ENCODE measurements around the gene ERVMER34-1. TPM values are rescaled to one million over a fixed set of nuclear protein-coding genes. Genes with fewer than 3 reads are reported as not detected.

ERVMER34-1 gene, protein sequence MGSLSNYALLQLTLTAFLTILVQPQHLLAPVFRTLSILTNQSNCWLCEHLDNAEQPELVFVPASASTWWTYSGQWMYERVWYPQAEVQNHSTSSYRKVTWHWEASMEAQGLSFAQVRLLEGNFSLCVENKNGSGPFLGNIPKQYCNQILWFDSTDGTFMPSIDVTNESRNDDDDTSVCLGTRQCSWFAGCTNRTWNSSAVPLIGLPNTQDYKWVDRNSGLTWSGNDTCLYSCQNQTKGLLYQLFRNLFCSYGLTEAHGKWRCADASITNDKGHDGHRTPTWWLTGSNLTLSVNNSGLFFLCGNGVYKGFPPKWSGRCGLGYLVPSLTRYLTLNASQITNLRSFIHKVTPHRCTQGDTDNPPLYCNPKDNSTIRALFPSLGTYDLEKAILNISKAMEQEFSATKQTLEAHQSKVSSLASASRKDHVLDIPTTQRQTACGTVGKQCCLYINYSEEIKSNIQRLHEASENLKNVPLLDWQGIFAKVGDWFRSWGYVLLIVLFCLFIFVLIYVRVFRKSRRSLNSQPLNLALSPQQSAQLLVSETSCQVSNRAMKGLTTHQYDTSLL
- total RNA-seq, result 2.2 and 3.2 TPM in 2 replicates
- long read RNA-seq, partial matches to known transcripts, result 2 of 6 reads
- long read RNA-seq, other reads (novel, unspliced or antisense), result 1 of 6 reads

DNA sequence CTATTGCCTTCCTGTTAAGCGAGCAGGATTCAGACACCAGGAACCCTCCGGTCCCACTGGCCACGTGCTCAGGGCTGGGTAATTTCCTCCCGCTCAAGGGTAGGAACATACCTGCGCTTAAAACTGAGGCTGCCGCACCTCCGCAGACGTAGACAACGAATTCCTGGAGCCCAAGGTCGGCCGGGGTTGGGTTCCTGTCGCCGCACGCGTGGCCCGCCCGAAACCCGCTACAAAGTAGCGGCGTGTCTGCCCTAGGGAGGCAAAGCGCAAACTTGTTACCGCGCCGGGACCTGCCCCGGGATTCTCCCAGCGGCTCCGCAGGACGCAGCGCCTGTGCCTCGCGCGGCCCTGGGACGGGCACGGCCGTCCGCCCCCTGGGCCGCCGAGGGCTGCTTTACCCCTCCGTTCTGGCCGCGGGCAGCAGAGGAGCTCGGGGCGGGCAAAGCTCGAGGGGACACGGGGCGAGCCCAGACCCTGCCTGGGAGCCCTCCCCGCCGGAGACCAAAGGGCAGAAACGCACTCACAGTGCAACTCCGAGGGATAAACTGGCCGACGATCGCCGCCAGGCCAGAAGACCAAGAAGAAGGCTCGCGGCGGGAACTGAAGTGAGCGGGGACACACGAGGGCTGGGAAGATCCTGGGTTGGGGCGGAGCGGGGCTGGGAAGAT lies at the start of gene ERVMER34-1:
TSS of gene ERVMER34-1 (minus strand) at position 607 of the 668 bp plus-strand sequence. CDS start 5,905 bp downstream, outside the sequence.
- H3K36me3 Mint-ChIP-seq (ENCODE audit: insufficient read depth), result peaks cover 1% of the 10 kb centered on the region
- peaks cover 31% of the 10 kb centered on the region for H3K27me3 Mint-ChIP-seq
- peak within 1 kb of the TSS; percentile 75 for H3K4me3 Mint-ChIP-seq (ENCODE audit: low read depth)
- no peaks in the 10 kb centered on the region for H3K9me3 Mint-ChIP-seq (ENCODE audit: low read depth)
- peaks cover 5% of the 10 kb centered on the region for H3K4me1 Mint-ChIP-seq (ENCODE audit: low read depth)
- TF ChIP-seq, protein P1, sequence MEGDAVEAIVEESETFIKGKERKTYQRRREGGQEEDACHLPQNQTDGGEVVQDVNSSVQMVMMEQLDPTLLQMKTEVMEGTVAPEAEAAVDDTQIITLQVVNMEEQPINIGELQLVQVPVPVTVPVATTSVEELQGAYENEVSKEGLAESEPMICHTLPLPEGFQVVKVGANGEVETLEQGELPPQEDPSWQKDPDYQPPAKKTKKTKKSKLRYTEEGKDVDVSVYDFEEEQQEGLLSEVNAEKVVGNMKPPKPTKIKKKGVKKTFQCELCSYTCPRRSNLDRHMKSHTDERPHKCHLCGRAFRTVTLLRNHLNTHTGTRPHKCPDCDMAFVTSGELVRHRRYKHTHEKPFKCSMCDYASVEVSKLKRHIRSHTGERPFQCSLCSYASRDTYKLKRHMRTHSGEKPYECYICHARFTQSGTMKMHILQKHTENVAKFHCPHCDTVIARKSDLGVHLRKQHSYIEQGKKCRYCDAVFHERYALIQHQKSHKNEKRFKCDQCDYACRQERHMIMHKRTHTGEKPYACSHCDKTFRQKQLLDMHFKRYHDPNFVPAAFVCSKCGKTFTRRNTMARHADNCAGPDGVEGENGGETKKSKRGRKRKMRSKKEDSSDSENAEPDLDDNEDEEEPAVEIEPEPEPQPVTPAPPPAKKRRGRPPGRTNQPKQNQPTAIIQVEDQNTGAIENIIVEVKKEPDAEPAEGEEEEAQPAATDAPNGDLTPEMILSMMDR (IDR thresholded peaks at IDR 0.05; ENCODE audit: unreplicated experiment), result no peak
- peak; percentile 17 for DNase-seq (ENCODE audit: low spot score, unreplicated experiment)
- H3K27ac Mint-ChIP-seq, result peak within 1 kb of the TSS; percentile 73

DNA sequence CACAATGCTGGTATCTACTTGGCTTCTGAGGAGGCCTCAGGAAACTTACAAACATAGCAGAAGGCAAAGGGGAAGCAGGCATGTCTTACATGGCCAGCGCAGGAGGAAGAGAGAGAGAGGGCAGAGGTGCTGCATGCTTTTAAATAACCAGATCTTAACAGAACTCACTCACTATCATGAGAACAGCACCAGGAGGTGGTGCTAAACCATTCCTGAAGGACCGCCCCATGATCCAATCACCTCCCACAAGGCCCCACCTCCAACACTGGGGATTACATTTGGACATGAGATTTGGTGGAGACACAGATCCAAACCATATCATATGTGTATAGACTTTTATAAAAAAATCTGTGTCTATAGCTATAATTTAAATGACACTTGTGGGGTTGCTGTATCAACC lies 48.6 kb upstream of the ERVMER34-1 start:
- TF ChIP-seq, protein P1 (IDR thresholded peaks at IDR 0.05; ENCODE audit: unreplicated experiment), result no peak
- Mint-ChIP-seq H3K9me3 (ENCODE audit: low read depth) (peaks cover 12% of the 10 kb centered on the region), H3K4me3 (ENCODE audit: low read depth) (no peak overlapping the region)

DNA sequence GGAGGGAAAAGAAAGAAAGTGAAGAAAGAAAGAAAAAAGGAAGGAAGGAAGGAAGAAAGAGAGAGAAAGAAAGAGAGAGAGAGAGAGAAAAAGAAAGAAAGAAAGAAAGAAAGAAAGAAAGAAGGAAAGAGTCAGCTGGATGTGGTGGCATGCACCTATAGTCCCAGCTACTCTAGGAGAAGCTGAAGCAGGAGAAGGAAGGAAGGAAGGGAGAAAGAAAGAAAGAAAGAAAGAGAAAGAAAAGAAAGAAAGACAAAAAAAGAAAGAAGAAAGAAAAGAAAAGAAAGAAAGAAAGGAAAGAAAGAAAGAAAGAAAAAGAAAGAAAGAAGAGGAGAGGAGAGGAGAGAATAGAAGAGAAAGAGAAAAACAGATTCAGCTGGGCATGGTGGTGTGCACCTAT lies 44.3 kb upstream of the ERVMER34-1 start:
- no peak for DNase-seq (ENCODE audit: low spot score, unreplicated experiment)
- Mint-ChIP-seq H3K27ac (no peak overlapping the region), H3K27me3 (no peaks in the 10 kb centered on the region), H3K4me3 (ENCODE audit: low read depth) (no peak overlapping the region), H3K9me3 (ENCODE audit: low read depth) (peaks cover 4% of the 10 kb centered on the region), H3K36me3 (ENCODE audit: insufficient read depth) (peaks cover 1% of the 10 kb centered on the region), H3K4me1 (ENCODE audit: low read depth) (no peaks in the 10 kb centered on the region)
- TF ChIP-seq, protein P1 (IDR thresholded peaks at IDR 0.05; ENCODE audit: unreplicated experiment), result no peak

More for the DNA sequence above, 48.6 kb upstream of the ERVMER34-1 start:
- Mint-ChIP-seq H3K4me1 (ENCODE audit: low read depth) (no peaks in the 10 kb centered on the region), H3K36me3 (ENCODE audit: insufficient read depth) (peaks cover 1% of the 10 kb centered on the region), H3K27me3 (no peaks in the 10 kb centered on the region), H3K27ac (no peak overlapping the region)
- no peak for DNase-seq (ENCODE audit: low spot score, unreplicated experiment)

DNA sequence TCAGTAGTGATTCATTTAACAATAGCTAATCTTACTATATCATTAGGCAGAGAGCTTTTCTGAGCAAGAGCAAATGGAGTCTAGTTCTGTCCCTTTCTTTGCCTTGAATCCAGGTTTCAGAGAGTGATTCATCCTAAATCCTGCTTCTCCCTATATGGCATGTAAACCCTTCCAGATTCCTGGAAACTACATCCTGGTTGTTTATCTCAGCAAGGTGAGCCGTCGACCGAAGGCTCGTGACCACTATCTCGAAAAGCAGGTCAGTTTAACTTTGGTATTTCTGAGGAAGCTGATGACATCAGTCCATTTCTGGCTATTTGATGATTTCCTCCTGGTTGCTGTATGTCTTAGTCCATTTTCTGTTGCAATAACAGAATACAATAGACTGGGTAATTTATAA lies 40.7 kb upstream of the ERVMER34-1 start:
- Mint-ChIP-seq H3K4me1 (ENCODE audit: low read depth) (no peaks in the 10 kb centered on the region), H3K27ac (no peak overlapping the region), H3K27me3 (no peaks in the 10 kb centered on the region), H3K4me3 (ENCODE audit: low read depth) (no peak overlapping the region), H3K9me3 (ENCODE audit: low read depth) (no peaks in the 10 kb centered on the region), H3K36me3 (ENCODE audit: insufficient read depth) (no peaks in the 10 kb centered on the region)
- TF ChIP-seq, protein P1 (IDR thresholded peaks at IDR 0.05; ENCODE audit: unreplicated experiment), result no peak
- DNase-seq (ENCODE audit: low spot score, unreplicated experiment), result no peak

DNA sequence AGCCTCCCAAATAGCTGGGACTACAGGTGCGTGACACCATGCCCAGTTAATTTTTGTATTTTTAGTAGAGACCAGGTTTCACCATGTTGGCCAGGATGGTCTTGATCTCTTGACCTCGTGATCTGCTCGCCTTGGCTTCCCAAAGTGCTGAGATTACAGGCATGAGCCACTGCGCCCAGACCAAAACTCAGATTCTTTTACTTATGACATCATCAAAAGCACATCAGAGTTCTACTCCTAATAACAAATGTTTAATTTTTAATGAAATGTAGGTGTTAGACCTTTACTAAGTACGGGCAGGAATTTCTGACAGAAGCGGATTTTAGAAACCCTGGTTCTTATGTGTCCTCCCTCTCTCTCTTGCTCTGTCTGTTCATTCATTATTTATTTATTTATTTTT lies 38.5 kb upstream of the ERVMER34-1 start:
- TF ChIP-seq, protein P1 (IDR thresholded peaks at IDR 0.05; ENCODE audit: unreplicated experiment), result no peak
- H3K9me3 Mint-ChIP-seq (ENCODE audit: low read depth), result no peaks in the 10 kb centered on the region
- H3K36me3 Mint-ChIP-seq (ENCODE audit: insufficient read depth), result no peaks in the 10 kb centered on the region
- no peaks in the 10 kb centered on the region for H3K4me1 Mint-ChIP-seq (ENCODE audit: low read depth)
- H3K27ac Mint-ChIP-seq, result no peak overlapping the region
- H3K4me3 Mint-ChIP-seq (ENCODE audit: low read depth), result no peak overlapping the region
- DNase-seq (ENCODE audit: low spot score, unreplicated experiment), result no peak
- H3K27me3 Mint-ChIP-seq, result no peaks in the 10 kb centered on the region

All from progenitor cell of endocrine pancreas (in vitro differentiated cells).